Natural killer cell (primary cell): Measurements from ENCODE around the gene ZNF35. TPM values are rescaled to one million over a fixed set of nuclear protein-coding genes. Genes with fewer than 3 reads are reported as not detected.

ENCODE experiments used
- ATAC-seq, 3 donors: fragments of 150-1000 bp in 2 of 3; fragments of 200-7000 bp in 1 of 3; cut with Tn5 transposase; 1 replicate in 1 of 3; 2 replicates in 2 of 3; pipeline ENCODE4 v1.10.0; 2021; ENCODE audit warnings: mild to moderate bottlenecking in 2 of 3, moderate library complexity in 2 of 3
- DNase-seq, 2 donors: peaks; one replicate each; pipeline versions ENCODE4 v3.0.0 to v3.0.0-alpha.2; 2013 to 2021; ENCODE audit warnings: mixed read lengths in 1 of 2
- H3K27ac ChIP-seq: one replicate; pipeline ENCODE4 v1.5.1; 2013; ENCODE audit warnings: mild to moderate bottlenecking, low read length
- H3K27me3 ChIP-seq: one replicate; pipeline ENCODE4 v1.6.1; 2013; ENCODE audit warnings: low read length; ENCODE audit not compliant: control insufficient read depth, insufficient read depth
- H3K36me3 ChIP-seq: one replicate; pipeline ENCODE4 v1.6.1; 2013; ENCODE audit warnings: low read length; ENCODE audit not compliant: control insufficient read depth, insufficient read depth
- H3K4me1 ChIP-seq: one replicate; pipeline ENCODE4 v1.6.1; 2013; ENCODE audit warnings: low read length; ENCODE audit not compliant: control insufficient read depth, insufficient read depth
- H3K4me3 ChIP-seq: one replicate; pipeline ENCODE4 v1.5.1; 2013; ENCODE audit warnings: low read length
- H3K9me3 ChIP-seq: one replicate; pipeline ENCODE4 v1.6.1; 2013; ENCODE audit warnings: low read length; ENCODE audit not compliant: control insufficient read depth, insufficient read depth
- H3K27ac Mint-ChIP-seq, 2 donors: one replicate each; pipeline ENCODE4 v1.8.0; 2022; ENCODE audit warnings: mild to moderate bottlenecking in 2 of 2, mixed read lengths in 2 of 2, moderate library complexity in 1 of 2
- H3K27me3 Mint-ChIP-seq, 2 donors: one replicate each; pipeline ENCODE4 v1.8.0; 2022; ENCODE audit warnings: low read depth in 2 of 2, mixed read lengths in 2 of 2
- H3K36me3 Mint-ChIP-seq: one replicate; pipeline ENCODE4 v1.8.0; 2022; ENCODE audit warnings: mixed read lengths
- H3K4me1 Mint-ChIP-seq, 2 donors: one replicate each; pipeline ENCODE4 v1.8.0; 2022; ENCODE audit warnings: mixed read lengths in 2 of 2
- H3K4me3 Mint-ChIP-seq: one replicate; pipeline ENCODE4 v1.8.0; 2022; ENCODE audit warnings: mild to moderate bottlenecking, moderate library complexity, mixed read lengths
- H3K9me3 Mint-ChIP-seq, 2 donors: one replicate each; pipeline ENCODE4 v1.8.0; 2022; ENCODE audit warnings: mixed read lengths in 2 of 2
- CTCF ChIP-seq: fragments of 200-600 bp; IDR thresholded peaks from one replicate; pipeline ENCODE4 v1.8.0; 2022; ENCODE audit warnings: antibody characterized with exemption
- WGBS: methylation state at CpG from one replicate; pipeline ENCODE4 v1.1.7; 2013; ENCODE audit warnings: missing lambda C conversion rate; ENCODE audit not compliant: insufficient coverage; 5-methylcytosine and 5-hydroxymethylcytosine counted together
- intact Hi-C: fragments of 100-400 bp; cut with micrococcal nuclease; formaldehyde crosslinking; loops from one replicate; pipeline ENCODE4 v1.14.2; 2022
- total RNA-seq, 4 donors: library from RNA; stranded (reverse); fragments of 120-200 nt in 1 of 4; gene quantifications; one replicate each; pipeline versions ENCODE4 v1.2.3 to v1.2.4, GENCODE V29; 2013 to 2022

Gene ZNF35
- total RNA-seq, 3 donors from 2014 or later (not counting 1 experiment from before 2014, with no cell fraction given), result 8.6 to 14.5 (median 10.9) TPM

- TF ChIP-seq CTCF, result no peak
- Mint-ChIP-seq H3K27me3 (no peaks in the 10 kb centered on the region), H3K4me3 (no peak overlapping the region), H3K27ac (no peak overlapping the region), H3K4me1 (peaks cover 15 to 16% of the 10 kb centered on the region in 2 donors), H3K9me3 (peaks cover 2 to 11% of the 10 kb centered on the region in 2 donors), H3K36me3 (peaks cover 43% of the 10 kb centered on the region)
- no peak for ATAC-seq
- intact Hi-C loops, result no loop called here
- Histone ChIP-seq H3K36me3 (peaks cover 42% of the 10 kb centered on the region), H3K27ac (no peak overlapping the region), H3K4me1 (peaks cover under 1% of the 10 kb centered on the region), H3K27me3 (no peaks in the 10 kb centered on the region), H3K4me3 (no peak overlapping the region), H3K9me3 (peaks cover 9% of the 10 kb centered on the region)
- WGBS, result 100% methylated on average over 5 of the region's 5 CpGs
- DNase-seq, result no peak
Observed at GRCh38 chr3:44654039-44654438, 5.5 kb downstream of the ZNF35 start.

GRCh38 chr3:44659015-44659414 lies 10.5 kb downstream of the ZNF35 start:
- no peak for ATAC-seq
- Histone ChIP-seq H3K27ac (no peak overlapping the region), H3K4me1 (no peaks in the 10 kb centered on the region), H3K9me3 (peaks cover 22% of the 10 kb centered on the region), H3K4me3 (no peak overlapping the region), H3K36me3 (peaks cover 40% of the 10 kb centered on the region), H3K27me3 (no peaks in the 10 kb centered on the region)
- Mint-ChIP-seq H3K27ac (no peak overlapping the region), H3K9me3 (peaks cover 2 to 16% of the 10 kb centered on the region in 2 donors), H3K36me3 (peaks cover 49% of the 10 kb centered on the region), H3K4me3 (no peak overlapping the region), H3K4me1 (peaks cover 4 to 9% of the 10 kb centered on the region in 2 donors), H3K27me3 (no peaks in the 10 kb centered on the region)
- no peak for TF ChIP-seq CTCF
- no peak for DNase-seq
- WGBS, result 95% methylated on average over 7 of the region's 7 CpGs
- intact Hi-C loops, result no loop called here

- no peak for DNase-seq
- Mint-ChIP-seq H3K27me3 (no peaks in the 10 kb centered on the region), H3K36me3 (peaks cover 46% of the 10 kb centered on the region), H3K27ac (no peak overlapping the region), H3K9me3 (peaks cover 2 to 16% of the 10 kb centered on the region in 2 donors), H3K4me3 (no peak overlapping the region), H3K4me1 (peaks cover 0 to 5% of the 10 kb centered on the region in 2 donors)
- no peak for ATAC-seq
- WGBS, result 98% methylated on average over 4 of the region's 6 CpGs
- intact Hi-C loops, result no loop called here
- H3K9me3 ChIP-seq, result peaks cover 22% of the 10 kb centered on the region
- H3K36me3 ChIP-seq, result peaks cover 36% of the 10 kb centered on the region
- H3K4me3 ChIP-seq, result no peak overlapping the region
- no peaks in the 10 kb centered on the region for H3K27me3 ChIP-seq
- TF ChIP-seq CTCF, result no peak
- no peaks in the 10 kb centered on the region for H3K4me1 ChIP-seq
- no peak overlapping the region for H3K27ac ChIP-seq
Observed at GRCh38 chr3:44659434-44659833, 10.9 kb downstream of the ZNF35 start.

- Mint-ChIP-seq H3K27me3 (no peaks in the 10 kb centered on the region), H3K36me3 (peaks cover 38% of the 10 kb centered on the region), H3K4me1 (no peaks in the 10 kb centered on the region), H3K9me3 (peaks cover 2 to 12% of the 10 kb centered on the region in 2 donors), H3K4me3 (no peak overlapping the region), H3K27ac (no peak overlapping the region)
- Histone ChIP-seq H3K4me1 (no peaks in the 10 kb centered on the region), H3K9me3 (peaks cover 22% of the 10 kb centered on the region), H3K36me3 (peaks cover 34% of the 10 kb centered on the region), H3K27ac (no peak overlapping the region), H3K27me3 (no peaks in the 10 kb centered on the region), H3K4me3 (no peak overlapping the region)
- ATAC-seq, result no peak
- DNase-seq, result no peak
- WGBS, result 89% methylated on average over 2 of the region's 2 CpGs
- intact Hi-C loops, result no loop called here
- TF ChIP-seq CTCF, result no peak
Observed at GRCh38 chr3:44661189-44661588, 12.7 kb downstream of the ZNF35 start.
